RWPE1 (cell line): Measurements from ENCODE around the gene FOXD1.
"Not testable (repeated sequence)": the region's sequence is repeated elsewhere in the genome, so short reads cannot be mapped to it uniquely, and the experiment has no call there.

Experiments
- CTCF ChIA-PET: fragments of 350-600 bp; sonication (Branson Sonifier 250); formaldehyde crosslinking; extraction: SDS; loops from one replicate; lab custom pipeline; 2021; lab: Yijun Ruan, JAX
- POLR2A ChIA-PET: fragments of 400-600 bp; formaldehyde crosslinking; extraction: SDS; loops from one replicate; lab custom pipeline; 2020; ENCODE audit warnings: antibody characterized with exemption; ENCODE audit not compliant: low non-redundant PET; lab: Yijun Ruan, JAX
- DNase-seq: peaks from one replicate; pipeline ENCODE4 v3.0.0; 2012; ENCODE audit warnings: low spot score
- H3K27ac ChIP-seq: fragments of 450-650 bp; 2 replicates; pipeline ENCODE4 v1.5.1; 2017
- CTCF ChIP-seq: fragments of 450-650 bp; conservative IDR thresholded peaks from 2 replicates; pipeline ENCODE4 v1.5.1; 2017; ENCODE audit warnings: low read depth, mild to moderate bottlenecking

The FOXD1 gene

GRCh38 chr5:73471654-73472053 lies 23.1 kb upstream of the FOXD1 start:
- H3K27ac ChIP-seq, result no peak overlapping the region
- DNase-seq, result no peak
- POLR2A ChIA-PET, result no interaction called here
- no peak for TF ChIP-seq CTCF
- CTCF ChIA-PET, result interaction anchor here (0.6 to 3.0 kb wide), 6 partner anchors 17 to 1136 kb away, joined by 3 to 20 read pairs (median 4); no protein-coding TSS in a partner anchor

GRCh38 chr5:73469878-73470277 lies 21.3 kb upstream of the FOXD1 start:
- no peak for TF ChIP-seq CTCF
- DNase-seq, result no peak
- ChIA-PET POLR2A (no interaction called here), CTCF (no interaction called here)
- no peak overlapping the region for H3K27ac ChIP-seq

- POLR2A ChIA-PET, H3K27ac ChIP-seq, DNase-seq, CTCF ChIA-PET: not testable (repeated sequence)
These were observed 20.1 kb upstream of the FOXD1 start for GRCh38 chr5:73468638-73469037.

GRCh38 chr5:73464016-73464745 lies 15.6 kb upstream of the FOXD1 start:
- no peak for TF ChIP-seq CTCF
- CTCF ChIA-PET, result interaction anchor here (0.5 to 2.3 kb wide), 5 partner anchors 10 to 1823 kb away, joined by 3 to 18 read pairs (median 4); no protein-coding TSS in a partner anchor
- no peak overlapping the region for H3K27ac ChIP-seq
- DNase-seq, result no peak
- POLR2A ChIA-PET, result no interaction called here

- ChIA-PET POLR2A (no interaction called here), CTCF (no interaction called here)
- H3K27ac ChIP-seq, result no peak overlapping the region
- TF ChIP-seq CTCF, result no peak
- no peak for DNase-seq
These were observed 11.6 kb upstream of the FOXD1 start for GRCh38 chr5:73460133-73460532.

GRCh38 chr5:73459366-73459765 lies 10.8 kb upstream of the FOXD1 start:
- DNase-seq, result no peak
- H3K27ac ChIP-seq, result no peak overlapping the region
- TF ChIP-seq CTCF, result no peak
- CTCF ChIA-PET, result no interaction called here
- POLR2A ChIA-PET, result no interaction called here

- POLR2A ChIA-PET, H3K27ac ChIP-seq, DNase-seq: not testable (repeated sequence)
- CTCF ChIA-PET, result interaction anchor here (0.7 kb wide), 1 partner anchor 9 kb away, joined by 7 read pairs; no protein-coding TSS in a partner anchor
These were observed 7.9 kb upstream of the FOXD1 start for GRCh38 chr5:73456462-73456861.
